Stimulated activated CD4-positive, alpha-beta T cell treated with anti-CD3 and anti-CD28 coated beads, Interleukin-4, amount 100 ng/mL, for 24 hours (primary cell): ENCODE data around the gene MADCAM1.
"Not testable (repeated sequence)": the region's sequence is repeated elsewhere in the genome, so short reads cannot be mapped to it uniquely, and the experiment has no call there.

ENCODE experiments used
- DNase-seq: peaks from one replicate; pipeline ENCODE4 v3.0.0-alpha.2; 2020

MADCAM1 gene

DNA sequence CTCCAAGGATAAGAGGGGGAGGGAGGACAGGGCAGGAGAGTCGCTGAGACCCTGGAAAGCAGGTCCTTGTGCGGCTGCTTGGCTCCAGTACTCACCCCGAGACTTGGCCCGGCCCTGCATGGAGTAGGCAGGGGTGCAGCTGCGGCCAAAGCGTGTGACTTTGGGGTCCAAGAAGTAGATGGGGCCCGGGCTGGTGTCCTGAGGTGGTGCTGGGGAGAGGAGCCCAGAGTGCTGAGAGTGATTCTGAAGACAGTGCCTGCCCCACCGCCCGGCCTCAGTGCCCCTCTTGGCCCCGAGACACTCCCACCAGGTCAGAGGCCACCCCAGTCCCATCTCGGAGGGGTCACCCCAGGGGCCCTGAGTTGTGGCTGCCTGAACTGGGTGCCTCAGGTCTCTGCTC, 28.7 kb upstream of the MADCAM1 start:
- no peak for DNase-seq

DNA sequence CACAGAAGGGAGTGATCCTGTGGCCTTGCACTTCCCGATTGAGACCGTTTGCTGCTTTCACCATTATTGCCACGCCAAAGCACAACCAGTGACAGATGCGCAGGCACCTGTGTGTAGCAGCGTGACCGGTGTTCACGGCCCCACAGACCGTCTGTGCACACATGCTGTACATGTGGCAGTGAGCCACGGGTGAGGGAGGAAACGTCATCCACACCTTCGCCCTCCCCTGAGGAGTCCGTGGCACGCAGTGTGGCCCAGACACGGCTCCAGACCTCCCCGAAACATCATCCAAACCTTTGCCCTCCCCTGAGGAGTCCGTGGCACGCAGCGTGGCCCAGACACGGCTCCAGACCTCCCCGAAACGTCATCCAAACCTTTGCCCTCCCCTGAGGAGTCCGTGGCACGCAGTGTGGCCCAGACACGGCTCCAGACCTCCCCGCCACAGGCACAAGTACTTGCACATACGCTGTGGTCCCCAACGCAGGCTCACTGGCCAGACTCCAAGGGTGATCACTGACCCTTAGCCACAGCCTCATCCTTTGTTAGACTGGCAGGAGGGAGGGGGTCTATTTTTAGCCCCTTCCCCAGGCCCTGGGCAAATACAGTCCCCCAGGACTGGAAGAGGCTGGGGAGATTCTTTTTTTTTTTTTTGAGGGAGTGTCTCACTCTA, 27.6 kb upstream of the MADCAM1 start:
- no peak for DNase-seq

DNA sequence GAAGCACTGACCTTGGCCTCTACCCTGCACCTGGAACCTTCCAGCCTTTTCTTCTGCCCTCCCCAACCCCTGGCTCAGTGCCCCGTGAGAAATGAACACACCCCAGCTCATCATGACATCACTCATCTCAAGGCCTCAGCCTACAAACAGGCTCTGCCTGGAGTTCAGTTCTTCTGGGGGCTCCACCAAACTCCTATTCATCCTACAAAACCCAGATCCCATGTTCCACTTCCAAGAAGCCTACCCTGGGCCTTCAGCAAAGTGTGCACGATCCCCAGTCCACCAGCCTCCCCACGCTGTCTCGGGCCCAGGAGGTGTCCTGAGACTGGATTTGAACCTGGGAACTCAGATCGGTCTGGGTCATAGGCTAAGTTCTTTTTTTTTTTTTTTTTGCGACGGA, 26.5 kb upstream of the MADCAM1 start:
- no peak for DNase-seq

- no peak for DNase-seq
Observed at GRCh38 chr19:470701-471100, 25.6 kb upstream of the MADCAM1 start.

GRCh38 chr19:472005-472858, 24.1 kb upstream of the MADCAM1 start:
- DNase-seq: no peak

DNA sequence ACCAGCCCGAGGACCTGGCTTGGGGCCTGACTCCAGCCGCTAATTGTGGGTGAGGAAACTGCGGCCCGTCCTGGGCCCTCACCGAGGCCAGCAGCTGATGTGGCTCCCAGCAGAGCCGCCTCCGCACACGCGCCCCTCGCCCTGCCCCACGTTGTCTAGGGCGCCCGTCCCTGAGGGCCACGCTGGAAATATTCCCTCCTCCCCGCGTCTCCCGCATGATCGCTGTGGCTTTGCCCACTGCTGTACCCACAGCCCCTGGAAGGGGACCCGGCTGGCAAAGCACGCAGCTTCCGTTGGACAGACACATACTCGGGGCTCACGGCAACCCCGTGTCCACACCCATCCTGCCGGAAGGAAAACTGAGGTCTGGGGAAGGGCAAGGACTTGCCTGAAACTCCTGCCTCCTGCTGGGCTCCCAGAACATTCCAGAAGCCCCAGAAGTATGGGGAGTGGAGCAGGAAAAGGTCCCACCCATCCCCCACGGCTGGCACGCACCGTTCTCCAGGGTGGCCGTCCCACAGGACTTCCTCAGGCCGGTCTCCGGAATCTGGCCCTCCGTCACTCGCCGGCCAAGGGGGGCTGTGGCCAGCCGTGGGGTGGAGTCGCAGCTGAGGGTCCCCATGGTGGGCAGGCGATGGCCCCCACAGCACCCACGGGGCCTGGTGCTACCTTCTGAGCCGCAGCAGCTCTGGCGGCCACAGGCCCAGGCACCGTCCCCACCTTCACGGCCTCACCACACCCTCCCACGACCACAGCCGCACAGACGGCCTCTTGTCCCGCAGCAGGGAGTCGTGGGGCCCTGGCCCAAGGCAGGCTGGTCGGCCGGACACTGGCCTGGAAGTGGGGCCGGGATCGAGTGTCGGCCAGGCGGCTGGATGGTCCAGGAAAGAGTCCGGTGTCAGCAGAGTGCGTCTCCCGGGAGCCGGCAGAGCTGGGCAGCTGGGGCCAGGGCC, 21.9 kb upstream of the MADCAM1 start:
- no peak for DNase-seq

GRCh38 chr19:475360-475759, 20.9 kb upstream of the MADCAM1 start:
- no peak for DNase-seq

DNA sequence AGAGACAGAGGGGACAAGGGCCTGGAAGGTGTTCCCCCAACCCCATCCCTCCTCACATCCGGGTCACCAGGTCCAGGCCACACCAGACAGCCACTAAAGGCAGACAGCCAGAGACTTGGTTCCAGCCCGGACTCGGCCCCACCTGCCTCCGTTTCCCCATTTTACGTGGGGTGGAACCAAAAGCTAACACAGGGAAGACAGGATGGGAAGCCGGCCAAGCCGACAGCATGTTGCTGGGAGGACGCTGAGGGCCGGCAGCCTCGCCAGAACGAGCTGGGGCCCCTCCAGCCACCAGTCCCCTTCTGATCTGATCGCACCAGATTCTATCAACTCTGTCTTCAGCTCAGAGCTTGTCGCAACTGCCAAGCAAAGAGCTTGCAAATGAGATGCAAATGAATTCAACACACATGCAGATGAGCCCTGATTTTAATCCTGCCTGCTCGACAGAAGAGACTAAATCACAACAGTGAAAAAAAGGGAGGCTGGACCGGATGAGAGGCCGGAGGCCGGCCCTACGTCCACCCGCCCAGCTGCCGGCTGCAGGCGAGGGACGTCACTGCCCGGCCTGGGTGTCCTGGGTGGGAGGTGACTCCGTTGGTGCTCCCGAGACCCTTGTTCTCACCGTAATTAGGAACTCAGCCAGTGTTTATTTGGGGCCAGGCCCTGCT, 17.9 kb upstream of the MADCAM1 start:
- no peak for DNase-seq

GRCh38 chr19:478976-479375, 17.3 kb upstream of the MADCAM1 start:
- DNase-seq: no peak

DNA sequence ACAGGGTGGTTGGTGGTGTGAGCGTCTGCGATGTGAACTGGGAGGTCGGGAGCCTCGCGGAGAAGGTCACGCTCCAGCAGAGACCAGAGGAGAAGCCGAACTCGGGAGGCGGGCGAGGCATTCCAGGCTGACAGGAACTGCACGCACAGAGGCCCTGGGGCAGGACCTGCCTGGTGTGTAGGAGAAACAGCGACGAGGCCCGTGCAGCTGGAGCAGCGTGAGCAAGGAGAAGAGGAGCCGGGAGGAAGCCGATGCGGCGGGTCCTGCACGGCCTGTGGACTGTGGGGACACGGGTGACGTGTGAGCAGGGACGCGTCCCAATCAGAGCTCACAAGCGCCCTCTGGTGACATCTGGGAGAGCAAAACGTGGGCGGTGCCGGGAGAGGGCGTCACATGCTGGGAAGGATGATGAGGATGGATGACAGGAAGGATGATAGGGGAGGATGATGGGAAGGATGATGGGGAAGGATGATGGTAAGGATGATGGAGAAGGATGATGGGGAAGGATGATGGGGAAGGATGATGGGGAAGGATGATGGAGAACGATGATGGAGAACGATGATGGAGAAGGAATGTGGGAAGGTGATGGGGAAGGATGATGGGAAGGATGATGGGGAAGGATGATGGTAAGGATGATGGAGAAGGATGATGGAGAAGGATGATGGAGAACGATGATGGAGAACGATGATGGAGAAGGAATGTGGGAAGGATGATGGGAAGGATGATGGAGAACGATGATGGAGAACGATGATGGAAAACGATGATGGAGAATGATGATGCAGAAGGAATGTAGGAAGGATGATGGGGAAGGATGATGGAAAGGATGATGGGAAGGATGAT, 16.1 kb upstream of the MADCAM1 start:
- DNase-seq: peak; percentile 33

DNA sequence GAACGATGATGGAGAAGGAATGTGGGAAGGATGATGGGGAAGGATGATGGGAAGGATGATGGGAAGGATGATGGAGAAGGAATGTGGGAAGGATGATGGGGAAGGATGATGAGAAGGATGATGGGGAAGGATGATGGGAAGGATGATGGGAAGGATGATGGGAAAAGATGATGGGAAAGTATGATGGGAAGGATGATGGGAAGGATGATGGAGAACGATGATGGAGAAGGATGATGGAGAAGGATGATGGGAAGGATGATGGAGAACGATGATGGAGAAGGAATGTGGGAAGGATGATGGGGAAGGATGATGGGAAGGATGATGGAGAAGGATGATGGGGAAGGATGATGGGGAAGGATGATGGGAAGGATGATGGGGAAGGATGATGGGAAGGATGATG, 15.2 kb upstream of the MADCAM1 start:
- not testable (repeated sequence) for DNase-seq

- no peak for DNase-seq
Observed at GRCh38 chr19:482186-483041, 13.9 kb upstream of the MADCAM1 start.

DNA sequence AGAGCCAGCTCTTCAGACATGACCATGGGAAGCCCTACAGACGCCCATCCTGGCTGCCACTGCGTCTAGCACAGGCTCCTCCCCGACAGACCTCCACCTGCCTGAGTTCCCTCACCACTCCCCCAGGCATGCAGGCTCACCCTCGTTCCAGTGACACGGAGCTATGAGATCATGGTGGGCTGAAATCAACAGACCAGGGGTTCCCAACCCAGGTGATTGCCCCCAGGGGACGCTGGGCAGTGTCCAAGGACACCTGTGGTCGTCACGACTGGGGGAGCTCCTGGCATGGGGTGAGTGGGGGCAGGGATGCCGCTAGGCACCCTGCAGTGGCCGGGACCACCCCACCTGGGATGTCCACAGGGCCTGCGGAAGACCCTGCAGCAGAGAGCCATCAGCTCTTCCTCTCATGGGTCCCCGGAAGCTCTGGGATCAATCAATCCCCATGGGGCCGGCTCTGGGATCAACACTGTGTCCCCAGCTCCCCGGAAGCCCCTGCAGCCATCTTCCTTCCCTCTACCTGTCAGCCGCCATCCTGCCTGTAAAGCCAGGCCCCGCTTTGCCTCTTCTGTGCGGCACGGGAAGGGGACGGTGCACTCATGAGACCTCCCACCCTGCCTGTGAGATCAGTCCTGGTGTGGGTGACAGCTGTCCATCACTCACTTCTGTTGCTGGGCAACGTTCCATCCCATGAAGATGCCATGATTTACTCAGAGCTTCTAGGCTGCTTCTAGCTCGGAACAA, 12.8 kb upstream of the MADCAM1 start:
- no peak for DNase-seq

DNA sequence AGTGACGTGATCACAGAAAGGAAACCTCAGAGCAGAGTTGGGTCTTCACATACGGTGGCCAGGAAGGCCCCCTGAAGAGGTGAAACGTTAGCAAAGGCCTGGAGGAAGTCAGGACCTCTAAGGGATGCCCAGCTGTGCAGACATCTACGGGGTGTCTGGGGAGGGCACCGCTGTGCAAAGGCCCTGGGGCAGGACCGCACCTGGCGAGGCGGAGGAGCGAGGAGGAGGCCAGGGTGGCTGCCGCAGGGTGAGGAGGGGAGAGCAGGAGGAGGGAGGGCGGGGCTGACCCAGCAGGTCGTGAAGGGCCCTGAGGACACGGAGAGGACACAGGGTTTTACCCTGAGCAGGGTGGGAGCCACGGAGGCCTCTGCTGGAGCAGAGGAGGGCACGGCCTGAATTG, 11.8 kb upstream of the MADCAM1 start:
- no peak for DNase-seq

DNA sequence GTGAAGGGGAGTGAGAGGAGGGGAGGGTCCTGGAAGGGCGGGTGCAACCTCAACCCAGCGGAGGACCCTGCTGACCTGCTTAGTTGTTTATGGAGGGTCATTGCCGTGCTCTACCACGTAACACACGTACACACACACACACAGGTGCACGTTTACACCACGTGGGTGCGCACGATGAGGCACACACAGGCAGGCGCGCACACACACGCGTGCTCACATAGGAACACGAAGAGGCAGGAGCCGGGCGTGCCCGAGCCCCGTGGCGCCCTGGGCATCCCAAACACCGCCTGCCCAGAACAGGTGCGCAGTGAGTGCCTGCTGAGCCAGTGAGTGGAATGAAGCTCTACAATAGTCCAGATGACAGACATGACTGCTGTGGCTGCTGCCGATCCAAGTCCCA, 11.2 kb upstream of the MADCAM1 start:
- DNase-seq: no peak

- DNase-seq: no peak
Observed at GRCh38 chr19:485583-486236, 10.6 kb upstream of the MADCAM1 start.

DNA sequence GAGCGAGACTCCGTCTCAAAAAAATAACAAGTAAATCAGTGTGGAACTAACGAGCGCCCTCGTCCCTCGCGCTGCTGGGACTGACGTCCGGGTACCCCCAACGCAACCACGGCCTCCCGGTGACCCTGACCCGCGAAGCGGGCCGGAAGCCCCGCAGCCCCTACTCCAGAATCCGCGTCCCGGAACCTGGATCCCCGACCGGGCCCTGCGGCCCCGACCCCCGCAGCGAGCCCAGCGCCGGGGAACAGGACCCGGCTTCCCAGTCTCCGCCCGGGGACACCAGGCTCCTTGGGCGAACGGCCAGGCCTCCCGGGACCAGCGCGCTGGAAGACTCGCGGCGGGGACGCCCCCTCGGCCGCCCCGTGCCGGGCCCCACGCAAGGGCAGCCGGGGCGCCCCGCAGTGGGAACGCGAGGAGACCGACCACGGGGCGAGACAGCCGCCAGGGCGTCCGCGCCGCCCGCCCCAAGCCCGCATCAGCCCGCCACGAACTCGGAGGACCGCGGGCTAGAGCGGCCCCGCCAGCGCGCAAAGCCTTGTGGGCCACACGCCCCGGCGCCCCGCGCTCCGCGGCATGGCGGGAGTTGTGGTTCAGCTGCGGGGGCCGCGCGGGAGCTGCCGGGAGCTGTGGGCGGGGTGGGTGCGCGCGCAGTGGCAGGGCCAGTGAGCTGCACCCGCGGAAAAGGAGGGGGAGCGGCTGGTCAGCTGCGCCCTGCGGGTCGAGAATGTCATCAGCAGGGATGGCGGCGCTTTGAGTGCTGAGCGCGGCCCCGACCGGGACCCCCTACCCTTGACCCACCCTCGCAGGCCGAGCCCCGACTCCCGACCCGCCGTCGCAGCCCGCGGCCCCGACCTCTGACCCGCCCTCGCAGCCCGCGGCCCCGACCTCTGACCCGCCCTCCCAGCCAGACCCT, 7.5 kb upstream of the MADCAM1 start:
- peak; percentile 93 for DNase-seq
